ENCODE measurements around the gene TEX55.
A peak's percentile ranks its signal among the peaks of the same experiment; 100 is the strongest.

The TEX55 gene

GRCh38 chr3:119176778-119177177 lies 30.8 kb downstream of the TEX55 start:
- DNase-seq (ENCODE audit: low read depth) = no peak
- TF ChIP-seq CTCF (conservative IDR thresholded peaks at IDR 0.05; ENCODE audit: control insufficient read depth, insufficient read depth, low read depth, low read length) = no peak
- no peak overlapping the region for H3K4me3 ChIP-seq (ENCODE audit: control insufficient read depth, low read depth, low read length)

GRCh38 chr3:119177321-119177720 lies 31.4 kb downstream of the TEX55 start:
- no peak overlapping the region for H3K4me3 ChIP-seq (ENCODE audit: control insufficient read depth, low read depth, low read length)
- no peak for DNase-seq (ENCODE audit: low read depth)
- TF ChIP-seq CTCF (conservative IDR thresholded peaks at IDR 0.05; ENCODE audit: control insufficient read depth, insufficient read depth, low read depth, low read length) = no peak

- no peak for TF ChIP-seq CTCF (conservative IDR thresholded peaks at IDR 0.05; ENCODE audit: control insufficient read depth, insufficient read depth, low read depth, low read length)
- H3K4me3 ChIP-seq (ENCODE audit: control insufficient read depth, low read depth, low read length) = no peak overlapping the region
- no peak for DNase-seq (ENCODE audit: low read depth)
Observed at GRCh38 chr3:119181765-119182164, 35.8 kb downstream of the TEX55 start.

- DNase-seq (ENCODE audit: low read depth) = no peak
- no peak for TF ChIP-seq CTCF (conservative IDR thresholded peaks at IDR 0.05; ENCODE audit: control insufficient read depth, insufficient read depth, low read depth, low read length)
- no peak overlapping the region for H3K4me3 ChIP-seq (ENCODE audit: control insufficient read depth, low read depth, low read length)
Observed at GRCh38 chr3:119184111-119184510, 38.1 kb downstream of the TEX55 start.

- DNase-seq (ENCODE audit: low read depth) = peak; percentile 77
- no peak for TF ChIP-seq CTCF (conservative IDR thresholded peaks at IDR 0.05; ENCODE audit: control insufficient read depth, insufficient read depth, low read depth, low read length)
- H3K4me3 ChIP-seq (ENCODE audit: control insufficient read depth, low read depth, low read length) = no peak overlapping the region
Observed at GRCh38 chr3:119184796-119185570, 39.0 kb downstream of the TEX55 start.

GRCh38 chr3:119187266-119187665 lies 41.3 kb downstream of the TEX55 start:
- no peak overlapping the region for H3K4me3 ChIP-seq (ENCODE audit: control insufficient read depth, low read depth, low read length)
- no peak for TF ChIP-seq CTCF (conservative IDR thresholded peaks at IDR 0.05; ENCODE audit: control insufficient read depth, insufficient read depth, low read depth, low read length)
- no peak for DNase-seq (ENCODE audit: low read depth)

Measured in fibroblast of mammary gland (primary cell).